ENCODE results near the gene NSMCE1.

Gene NSMCE1

GRCh38 chr16:27310576-27311447 lies 42.2 kb upstream of the NSMCE1 start:
- no peak for ATAC-seq
- TF ChIP-seq PPARA (CRISPR knock-in tag; IDR thresholded peaks at IDR 0.05; ENCODE audit: borderline replicate concordance) (no peak), CSDC2 (CRISPR knock-in tag; IDR thresholded peaks at IDR 0.05) (no peak), ARNTL (CRISPR knock-in tag; IDR thresholded peaks at IDR 0.05; ENCODE audit: borderline replicate concordance, low read depth) (no peak), TSHZ2 (CRISPR knock-in tag; IDR thresholded peaks at IDR 0.05) (no peak), ZNF565 (CRISPR knock-in tag; conservative IDR thresholded peaks at IDR 0.05; ENCODE audit: low read depth) (no peak), ZC3H10 (CRISPR knock-in tag; IDR thresholded peaks at IDR 0.05) (no peak), ESRRG (CRISPR knock-in tag; IDR thresholded peaks at IDR 0.05) (no peak), TOX (CRISPR knock-in tag; IDR thresholded peaks at IDR 0.05; ENCODE audit: borderline replicate concordance) (no peak), ZNF70 (CRISPR knock-in tag; IDR thresholded peaks at IDR 0.05) (no peak), POU6F1 (CRISPR knock-in tag; IDR thresholded peaks at IDR 0.05; ENCODE audit: borderline replicate concordance, low read depth) (no peak), BACH2 (CRISPR knock-in tag; IDR thresholded peaks at IDR 0.05; ENCODE audit: borderline replicate concordance) (no peak), PATZ1 (CRISPR knock-in tag; IDR thresholded peaks at IDR 0.05; ENCODE audit: borderline replicate concordance) (no peak), ZNF8 (CRISPR knock-in tag; IDR thresholded peaks at IDR 0.05) (no peak), CREB5 (CRISPR knock-in tag; IDR thresholded peaks at IDR 0.05; ENCODE audit: low read depth) (no peak), CSRNP3 (CRISPR knock-in tag; IDR thresholded peaks at IDR 0.05) (no peak), GLIS3 (CRISPR knock-in tag; IDR thresholded peaks at IDR 0.05) (no peak), OSR1 (CRISPR knock-in tag; IDR thresholded peaks at IDR 0.05) (no peak), TCF4 (CRISPR knock-in tag; IDR thresholded peaks at IDR 0.05; ENCODE audit: borderline replicate concordance) (no peak), ZFP3 (CRISPR knock-in tag; IDR thresholded peaks at IDR 0.05) (no peak)

GRCh38 chr16:27308792-27309191 lies 40.2 kb upstream of the NSMCE1 start:
- no peak for ATAC-seq
- TF ChIP-seq ISL1 (CRISPR knock-in tag; IDR thresholded peaks at IDR 0.05) (no peak), ZC3H10 (CRISPR knock-in tag; IDR thresholded peaks at IDR 0.05) (no peak), CREB5 (CRISPR knock-in tag; IDR thresholded peaks at IDR 0.05; ENCODE audit: low read depth) (no peak), PPARA (CRISPR knock-in tag; IDR thresholded peaks at IDR 0.05; ENCODE audit: borderline replicate concordance) (no peak), ZFP3 (CRISPR knock-in tag; IDR thresholded peaks at IDR 0.05) (no peak), SNAI2 (CRISPR knock-in tag; IDR thresholded peaks at IDR 0.05) (no peak), ZFP30 (CRISPR knock-in tag; IDR thresholded peaks at IDR 0.05) (no peak)

Data from SK-N-SH treated with all-trans-retinoic acid at 6 μM for 48 hours (cell line).